Parathyroid adenoma (tissue), 2 donors: ENCODE measurements around the gene SPTBN1.

Experiments used
- H2AFZ ChIP-seq: fragments of 300-600 bp; sonication (generic); one replicate; pipeline ENCODE4 v1.7.0; 2017; ENCODE audit warnings: antibody characterized with exemption, mild to moderate bottlenecking
- H3K27ac ChIP-seq: fragments of 300-600 bp; sonication (generic); one replicate; pipeline ENCODE4 v1.7.0; 2017
- H3K27me3 ChIP-seq: fragments of 300-600 bp; sonication (generic); one replicate; pipeline ENCODE4 v1.7.0; 2017; ENCODE audit warnings: low read length; ENCODE audit not compliant: control insufficient read depth, insufficient read depth
- H3K36me3 ChIP-seq: fragments of 300-600 bp; sonication (generic); one replicate; pipeline ENCODE4 v1.7.0; 2017; ENCODE audit warnings: low read length; ENCODE audit not compliant: control insufficient read depth, insufficient read depth
- H3K4me1 ChIP-seq: fragments of 300-600 bp; sonication (generic); one replicate; pipeline ENCODE4 v1.7.0; 2017; ENCODE audit warnings: control low read depth
- H3K4me2 ChIP-seq: fragments of 300-600 bp; sonication (generic); one replicate; pipeline ENCODE4 v1.7.0; 2017; ENCODE audit warnings: low read length
- H3K4me3 ChIP-seq: fragments of 300-600 bp; sonication (generic); one replicate; pipeline ENCODE4 v1.7.0; 2017; ENCODE audit warnings: low read depth, low read length
- H3K79me2 ChIP-seq: fragments of 300-600 bp; sonication (generic); one replicate; pipeline ENCODE4 v1.7.0; 2017; ENCODE audit warnings: control low read depth
- H3K9ac ChIP-seq: fragments of 300-600 bp; sonication (generic); one replicate; pipeline ENCODE4 v1.7.0; 2017; ENCODE audit warnings: mild to moderate bottlenecking
- H3K9me3 ChIP-seq: fragments of 300-600 bp; sonication (generic); one replicate; pipeline ENCODE4 v1.7.0; 2017; ENCODE audit warnings: low read length; ENCODE audit not compliant: control insufficient read depth
- CTCF ChIP-seq: fragments of 300-600 bp; sonication (generic); IDR thresholded peaks from one replicate; pipeline ENCODE4 v1.7.0; 2017; ENCODE audit warnings: antibody characterized with exemption, mild to moderate bottlenecking
- donor health status: primary hyperparathyroidism.

The SPTBN1 gene

GRCh38 chr2:54435325-54436226 is 20.6 kb upstream of the SPTBN1 start:
- Histone ChIP-seq H3K4me3 (no peak overlapping the region), H3K9me3 (no peaks in the 10 kb centered on the region)

DNA sequence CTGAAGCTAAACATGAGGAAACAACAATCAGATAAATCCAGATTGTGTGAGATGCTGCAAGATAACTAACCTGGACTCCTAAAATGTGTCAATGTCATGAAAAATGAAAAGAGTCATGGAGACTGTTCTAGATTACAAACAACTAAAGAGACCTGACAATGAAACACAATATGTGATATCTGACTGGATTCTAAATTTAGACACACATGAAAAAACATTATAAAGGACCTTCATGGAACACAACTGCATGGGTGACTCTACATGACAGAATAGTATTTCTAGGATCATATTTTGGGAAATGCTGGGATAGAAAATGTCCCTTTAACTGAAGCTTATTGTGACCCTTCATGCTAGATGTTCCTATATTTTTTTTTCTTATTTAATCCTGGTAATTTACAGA is 18.5 kb upstream of the SPTBN1 start:
- H3K27me3 ChIP-seq, result no peaks in the 10 kb centered on the region
- no peak overlapping the region for H3K4me3 ChIP-seq
- H3K9me3 ChIP-seq, result no peaks in the 10 kb centered on the region
- peak overlapping the region; percentile 5 for H3K4me2 ChIP-seq
- peaks cover 25% of the 10 kb centered on the region for H3K4me1 ChIP-seq
- peak overlapping the region; percentile 3 for H3K27ac ChIP-seq
- H3K79me2 ChIP-seq, result no peaks in the 10 kb centered on the region
- H3K36me3 ChIP-seq, result no peaks in the 10 kb centered on the region
- TF ChIP-seq CTCF, result no peak
- H2AFZ ChIP-seq, result no peak overlapping the region
- no peak overlapping the region for H3K9ac ChIP-seq

More at GRCh38 chr2:54435325-54436226, 20.6 kb upstream of the SPTBN1 start:
- H3K27me3 ChIP-seq, result no peaks in the 10 kb centered on the region
- H3K9ac ChIP-seq, result no peak overlapping the region
- H3K79me2 ChIP-seq, result no peaks in the 10 kb centered on the region
- H3K4me1 ChIP-seq, result peaks cover 28% of the 10 kb centered on the region
- H2AFZ ChIP-seq, result no peak overlapping the region
- no peak overlapping the region for H3K27ac ChIP-seq
- no peaks in the 10 kb centered on the region for H3K36me3 ChIP-seq
- H3K4me2 ChIP-seq, result no peak overlapping the region
- no peak for TF ChIP-seq CTCF

DNA sequence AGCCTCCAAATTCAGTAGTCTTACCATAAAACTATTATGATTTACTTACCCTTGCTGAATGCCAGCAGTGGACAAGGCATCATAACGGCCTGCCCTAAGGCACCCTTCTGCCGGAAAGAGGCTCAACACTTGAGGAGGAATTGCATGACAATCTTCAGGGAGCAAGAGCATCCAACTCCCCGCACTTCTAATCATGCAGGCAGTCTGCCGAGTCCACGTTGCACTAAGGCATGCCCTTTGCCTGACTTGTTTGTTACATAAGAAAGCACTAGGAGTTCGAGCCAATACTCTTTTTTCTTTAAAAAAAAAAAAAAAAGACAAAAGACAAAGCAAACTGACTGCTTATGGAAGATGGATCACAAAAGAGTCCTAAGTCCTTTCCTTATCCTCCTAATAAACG is 17.9 kb upstream of the SPTBN1 start:
- Histone ChIP-seq H3K79me2 (no peaks in the 10 kb centered on the region), H3K27me3 (no peaks in the 10 kb centered on the region), H3K4me1 (peaks cover 22% of the 10 kb centered on the region), H3K27ac (peak overlapping the region; percentile 3), H3K9me3 (no peaks in the 10 kb centered on the region), H2AFZ (peak overlapping the region; percentile 35), H3K4me2 (no peak overlapping the region), H3K4me3 (no peak overlapping the region), H3K36me3 (no peaks in the 10 kb centered on the region), H3K9ac (no peak overlapping the region)
- TF ChIP-seq CTCF, result no peak

DNA sequence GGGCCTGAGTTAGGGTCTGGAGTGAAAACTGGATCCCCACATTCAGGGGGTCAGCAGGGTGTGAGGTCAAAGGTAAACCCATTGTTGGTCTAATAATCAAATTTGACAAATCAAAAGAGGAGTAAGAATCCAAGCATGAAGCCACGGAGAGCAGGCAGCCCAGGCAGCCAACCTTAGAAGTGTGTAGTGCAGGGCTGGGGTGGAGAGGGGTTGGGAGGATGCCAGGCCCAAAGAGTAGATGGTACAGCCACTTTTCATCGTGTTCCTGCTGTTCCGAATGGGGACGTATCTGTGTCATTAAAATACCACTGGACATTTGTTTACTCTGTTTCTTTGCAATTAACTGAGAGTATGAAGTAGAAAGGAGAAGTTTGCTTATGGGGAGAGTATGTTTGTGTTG is 16.5 kb upstream of the SPTBN1 start:
- Histone ChIP-seq H3K4me2 (no peak overlapping the region), H3K9ac (no peak overlapping the region), H3K9me3 (no peaks in the 10 kb centered on the region), H3K79me2 (no peaks in the 10 kb centered on the region), H3K27me3 (no peaks in the 10 kb centered on the region), H2AFZ (no peak overlapping the region), H3K27ac (no peak overlapping the region), H3K4me3 (no peak overlapping the region), H3K4me1 (peaks cover 22% of the 10 kb centered on the region), H3K36me3 (no peaks in the 10 kb centered on the region)
- no peak for TF ChIP-seq CTCF

- Histone ChIP-seq H3K4me3 (no peak overlapping the region), H3K79me2 (no peaks in the 10 kb centered on the region), H3K36me3 (no peaks in the 10 kb centered on the region), H3K4me1 (peaks cover 22% of the 10 kb centered on the region), H3K27me3 (no peaks in the 10 kb centered on the region), H3K9me3 (no peaks in the 10 kb centered on the region), H3K4me2 (no peak overlapping the region), H3K27ac (no peak overlapping the region), H3K9ac (no peak overlapping the region), H2AFZ (peak overlapping the region; percentile 38)
- no peak for TF ChIP-seq CTCF
Measured at GRCh38 chr2:54440050-54440449, 16.1 kb upstream of the SPTBN1 start.
